HepG2 (cell line): ENCODE measurements around the gene HMMR.

Experiments
- HNF4A ChIP-seq: sonication (generic); formaldehyde crosslinking; IDR thresholded peaks from 2 replicates; pipeline ENCODE4 v1.4.0; 2020; ENCODE audit warnings: missing genetic modification reagents
- JUND ChIP-seq: sonication (generic); formaldehyde crosslinking; IDR thresholded peaks from 2 replicates; pipeline ENCODE4 v1.8.0; 2022; ENCODE audit warnings: mild to moderate bottlenecking, missing genetic modification reagents
- MAFG ChIP-seq: sonication (generic); formaldehyde crosslinking; IDR thresholded peaks from 2 replicates; pipeline ENCODE4 v1.5.1; 2020; ENCODE audit warnings: mild to moderate bottlenecking, missing genetic modification reagents
- RFX3 ChIP-seq: IDR thresholded peaks from 2 replicates; pipeline ENCODE4 v1.6.1; 2016; ENCODE audit warnings: missing biosample characterization, missing genetic modification reagents
- TF ChIP-seq, protein P1 (sequence below): conservative IDR thresholded peaks from 2 replicates; pipeline ENCODE4 v1.6.1; 2018; ENCODE audit warnings: missing genetic modification reagents

DNA sequence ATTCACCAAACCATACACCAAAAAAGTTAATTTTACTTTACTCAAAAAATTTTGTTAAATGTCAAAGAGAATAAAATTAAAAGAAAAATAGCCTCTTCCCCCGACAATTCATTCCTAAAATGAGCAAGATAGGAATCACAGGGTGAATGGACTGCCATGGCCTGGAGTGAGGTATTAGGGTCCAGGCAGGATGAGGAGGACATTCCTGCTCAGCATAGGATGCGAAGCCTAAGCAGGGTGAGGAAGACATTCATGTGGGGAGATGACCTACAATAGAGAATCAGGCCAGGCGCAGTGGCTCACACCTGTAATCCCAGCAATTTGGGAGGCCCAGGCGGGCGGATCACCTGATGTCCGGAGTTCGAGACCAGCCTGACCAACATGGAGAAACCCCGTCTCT lies 8.9 kb upstream of the HMMR start:
- TF ChIP-seq RFX3 (CRISPR knock-in tag): no peak
- no peak for TF ChIP-seq MAFG (CRISPR knock-in tag)
- TF ChIP-seq, protein P1, sequence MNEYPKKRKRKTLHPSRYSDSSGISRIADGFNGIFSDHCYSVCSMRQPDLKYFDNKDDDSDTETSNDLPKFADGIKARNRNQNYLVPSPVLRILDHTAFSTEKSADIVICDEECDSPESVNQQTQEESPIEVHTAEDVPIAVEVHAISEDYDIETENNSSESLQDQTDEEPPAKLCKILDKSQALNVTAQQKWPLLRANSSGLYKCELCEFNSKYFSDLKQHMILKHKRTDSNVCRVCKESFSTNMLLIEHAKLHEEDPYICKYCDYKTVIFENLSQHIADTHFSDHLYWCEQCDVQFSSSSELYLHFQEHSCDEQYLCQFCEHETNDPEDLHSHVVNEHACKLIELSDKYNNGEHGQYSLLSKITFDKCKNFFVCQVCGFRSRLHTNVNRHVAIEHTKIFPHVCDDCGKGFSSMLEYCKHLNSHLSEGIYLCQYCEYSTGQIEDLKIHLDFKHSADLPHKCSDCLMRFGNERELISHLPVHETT (CRISPR knock-in tag): no peak
- no peak for TF ChIP-seq HNF4A (CRISPR knock-in tag)
- TF ChIP-seq JUND (CRISPR knock-in tag): no peak
